Measurements from ENCODE around the gene COL21A1. TPM values are rescaled to one million over a fixed set of nuclear protein-coding genes. Genes with fewer than 3 reads are reported as not detected.

COL21A1 gene
- total RNA-seq, 1 experiment from 2014 or later, result not detected

DNA sequence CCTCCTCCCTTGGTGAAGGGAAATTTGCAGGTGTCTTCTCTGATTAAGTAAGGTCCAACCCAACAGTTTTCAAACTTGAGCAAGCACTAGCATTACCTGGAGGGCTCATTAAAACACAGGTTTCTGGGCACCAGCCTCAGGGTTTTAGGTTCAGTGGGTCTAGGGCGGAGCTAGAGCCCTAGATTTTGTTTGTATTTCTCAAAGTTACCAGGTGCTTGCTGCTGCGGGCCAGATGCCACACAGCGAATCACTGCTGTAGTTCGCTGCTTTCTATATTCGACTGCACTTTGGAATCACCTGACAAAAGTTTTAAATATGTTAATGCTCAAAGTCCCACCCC, 869 bp downstream of the COL21A1 start:
- no peak for DNase-seq (ENCODE audit: extremely low read depth, low read depth)

GRCh38 chr6:56245903-56246351, 1.5 kb downstream of the COL21A1 start:
- DNase-seq (ENCODE audit: extremely low read depth, low read depth), result no peak

GRCh38 chr6:56244528-56245253, 2.7 kb downstream of the COL21A1 start:
- no peak for DNase-seq (ENCODE audit: extremely low read depth, low read depth)

DNA sequence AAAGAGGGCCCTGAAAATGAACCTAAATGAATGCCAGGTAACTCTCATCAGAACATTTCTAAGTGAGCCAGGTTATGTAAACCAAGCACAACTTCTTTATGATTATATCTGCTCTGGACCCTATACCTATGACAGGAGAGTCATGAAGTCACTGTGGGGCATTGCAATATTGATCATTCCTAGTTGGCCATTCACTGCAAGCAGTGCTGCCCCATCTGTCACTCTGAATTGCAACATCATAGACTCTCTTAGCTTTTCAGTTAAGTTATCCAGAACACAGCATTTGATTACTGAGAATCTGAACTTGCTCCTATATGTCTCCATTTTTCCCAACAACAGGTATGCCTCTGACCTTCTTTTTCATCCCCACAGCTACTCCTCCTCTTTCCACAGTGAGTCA, 3.3 kb downstream of the COL21A1 start:
- no peak for DNase-seq (ENCODE audit: extremely low read depth, low read depth)

DNA sequence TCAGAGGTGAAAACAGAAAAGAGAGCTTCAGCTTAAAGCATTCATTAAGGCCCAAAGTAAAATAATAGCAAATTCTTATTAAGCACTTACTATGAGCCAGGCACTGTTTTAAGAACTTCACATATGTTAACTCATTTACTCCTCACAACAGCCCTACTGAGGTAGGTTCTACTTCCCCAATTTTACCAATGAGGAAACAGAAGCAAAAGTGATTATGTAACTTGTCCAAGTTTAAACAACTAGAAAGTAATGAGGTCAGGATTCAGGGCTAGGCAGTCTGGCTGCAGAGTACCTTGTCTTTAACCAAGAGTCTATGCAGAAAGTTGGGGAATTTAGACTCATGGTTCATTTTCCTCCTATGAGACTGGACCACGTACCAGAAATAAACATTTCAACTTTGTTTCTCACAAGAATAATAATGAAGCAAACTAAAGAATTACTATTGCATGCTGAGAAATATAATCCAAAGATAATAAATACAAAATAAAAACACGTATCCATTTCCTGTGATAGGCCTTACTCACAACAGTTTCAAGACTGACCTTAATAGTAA, 3.8 kb downstream of the COL21A1 start:
- DNase-seq (ENCODE audit: extremely low read depth, low read depth), result no peak

- DNase-seq (ENCODE audit: extremely low read depth, low read depth), result no peak
Measured at GRCh38 chr6:56242346-56242745, 5.0 kb downstream of the COL21A1 start.

DNA sequence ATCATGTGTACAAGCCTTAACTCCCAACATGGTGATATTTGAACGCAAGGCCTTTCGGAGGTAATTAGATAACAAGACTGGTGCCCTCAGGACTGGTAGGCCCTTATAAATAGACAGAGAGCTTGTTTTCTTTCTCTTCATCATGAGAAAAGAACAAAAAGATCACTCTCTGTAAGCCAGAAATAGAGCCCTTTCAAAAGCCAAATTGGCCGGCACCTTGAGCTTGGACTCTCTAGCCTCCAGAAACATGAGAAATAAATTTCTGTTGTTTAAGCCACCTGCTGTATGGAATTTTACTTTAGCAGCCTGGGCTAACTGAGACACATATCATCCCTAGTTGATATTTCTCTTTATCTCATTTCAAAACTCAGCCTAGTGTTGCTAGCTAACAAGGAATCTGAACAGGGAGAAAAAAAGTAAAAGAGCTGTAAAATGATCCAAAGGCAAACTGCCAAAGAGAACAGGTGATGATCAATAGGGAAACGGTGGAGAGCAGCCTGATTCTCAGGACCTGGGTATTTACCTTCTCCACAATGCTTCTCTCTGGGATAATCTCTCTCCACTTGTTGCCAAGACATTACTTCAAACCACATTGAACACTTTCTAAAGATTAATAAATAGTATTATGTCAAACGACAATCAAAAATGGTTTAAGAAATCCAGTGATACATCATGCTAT, 6.1 kb downstream of the COL21A1 start:
- DNase-seq (ENCODE audit: extremely low read depth, low read depth), result no peak

GRCh38 chr6:56238352-56238751, 9.0 kb downstream of the COL21A1 start:
- no peak for DNase-seq (ENCODE audit: extremely low read depth, low read depth)

DNA sequence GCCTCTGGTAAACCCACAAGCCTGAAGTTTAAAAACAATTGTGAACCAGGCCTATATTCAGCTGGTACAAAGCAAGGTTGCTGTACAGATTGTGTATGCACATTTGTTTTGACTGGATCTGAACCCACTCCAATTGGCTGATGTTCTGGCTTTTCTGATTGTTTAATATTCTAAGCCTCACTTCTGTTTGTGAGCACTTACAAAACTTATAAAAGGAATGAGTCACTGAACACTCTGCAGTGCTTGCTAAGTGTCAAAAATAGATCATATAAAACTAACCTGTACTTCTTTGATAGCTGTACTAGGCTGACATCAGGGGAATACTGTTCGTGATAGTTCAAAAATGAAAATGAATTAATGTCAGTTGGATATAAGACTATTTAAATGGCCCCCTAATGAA, 12.1 kb downstream of the COL21A1 start:
- no peak for DNase-seq (ENCODE audit: extremely low read depth, low read depth)

GRCh38 chr6:56232436-56232835, 14.9 kb downstream of the COL21A1 start:
- no peak for DNase-seq (ENCODE audit: extremely low read depth, low read depth)

GRCh38 chr6:56231827-56232226, 15.6 kb downstream of the COL21A1 start:
- no peak for DNase-seq (ENCODE audit: extremely low read depth, low read depth)

DNA sequence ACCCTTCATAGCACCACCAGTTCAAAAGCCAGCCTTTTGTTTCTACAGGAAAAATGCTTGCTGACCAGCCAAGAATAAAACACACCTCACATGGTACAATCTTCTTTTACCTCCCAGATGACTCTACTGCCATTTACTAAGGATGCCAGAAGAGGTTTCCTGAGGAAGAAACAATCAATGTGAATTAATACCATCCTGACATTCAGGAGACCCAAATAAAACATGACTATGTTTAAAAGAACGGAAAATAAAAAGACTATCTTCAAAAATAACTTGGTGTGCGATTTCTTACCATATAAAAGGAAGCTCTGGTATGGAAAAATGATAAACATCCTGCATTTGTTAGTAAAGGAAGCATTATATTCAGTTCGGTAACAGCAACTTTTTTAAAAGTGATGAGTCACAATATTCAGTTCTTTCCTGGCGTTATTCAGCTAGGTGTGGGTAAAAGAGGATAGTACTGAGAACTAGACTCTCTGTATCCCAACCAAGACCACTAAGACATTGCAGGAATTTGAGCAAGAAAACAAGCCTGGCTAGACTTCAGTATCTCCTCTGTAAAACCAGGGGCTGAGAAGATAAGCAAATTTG, 16.3 kb downstream of the COL21A1 start:
- DNase-seq (ENCODE audit: extremely low read depth, low read depth), result no peak

DNA sequence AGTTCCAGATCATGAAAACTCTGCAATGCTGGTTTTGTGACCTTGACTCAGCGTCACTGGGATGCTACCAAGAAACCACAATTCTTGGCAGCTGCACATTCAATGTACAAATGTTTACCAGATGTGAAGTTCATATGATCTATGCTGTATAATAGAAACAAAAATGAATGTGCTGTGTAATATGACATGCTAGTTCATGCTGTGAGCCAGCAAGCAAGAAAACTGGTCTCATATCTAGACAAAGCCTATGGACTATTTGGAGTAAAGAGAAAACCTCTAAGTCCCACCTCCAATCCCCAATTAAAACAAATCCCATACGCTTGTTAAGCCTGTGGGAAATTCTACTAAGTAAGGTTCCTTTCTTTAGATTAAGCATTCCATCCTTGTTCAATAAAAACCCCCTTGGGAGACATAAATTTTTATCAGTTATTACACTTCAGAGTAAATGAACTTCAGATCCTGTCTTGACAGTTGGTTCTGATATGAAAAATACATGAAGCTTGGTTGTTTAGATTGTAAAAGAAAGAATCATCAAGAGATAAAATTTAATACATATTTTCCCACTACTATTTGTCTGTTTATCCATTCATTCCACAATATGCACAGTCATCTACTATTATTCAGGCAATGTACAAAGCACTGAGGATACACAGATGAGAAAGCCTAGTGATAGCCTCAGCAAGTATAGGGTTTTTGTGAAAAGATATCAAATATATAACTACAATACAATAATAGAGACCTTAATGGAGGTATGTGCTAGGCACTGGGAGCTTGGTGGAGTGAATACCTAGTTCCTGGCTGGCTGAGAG, 20.1 kb downstream of the COL21A1 start:
- DNase-seq (ENCODE audit: extremely low read depth, low read depth), result no peak

DNA sequence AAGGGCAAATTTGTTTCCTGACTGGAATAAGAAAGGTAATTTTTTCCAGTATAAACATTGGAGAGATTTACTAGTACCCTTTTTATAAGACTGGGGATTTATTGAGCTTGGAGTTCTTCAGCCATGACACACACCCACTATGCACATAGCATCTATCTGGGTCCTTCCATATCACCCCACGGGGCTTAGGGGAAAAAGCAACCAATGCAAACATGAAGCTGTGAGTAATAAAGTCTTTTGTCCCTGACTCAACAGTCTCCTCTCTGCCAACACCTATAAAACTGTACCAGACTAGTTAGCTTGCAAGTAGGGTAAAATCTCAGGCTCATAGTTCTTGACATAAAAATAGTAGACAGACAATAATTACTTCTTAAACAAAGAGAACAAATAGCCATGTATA, 23.4 kb downstream of the COL21A1 start:
- no peak for DNase-seq (ENCODE audit: extremely low read depth, low read depth)

- no peak for DNase-seq (ENCODE audit: extremely low read depth, low read depth)
Measured at GRCh38 chr6:56222499-56222898, 24.9 kb downstream of the COL21A1 start.

DNA sequence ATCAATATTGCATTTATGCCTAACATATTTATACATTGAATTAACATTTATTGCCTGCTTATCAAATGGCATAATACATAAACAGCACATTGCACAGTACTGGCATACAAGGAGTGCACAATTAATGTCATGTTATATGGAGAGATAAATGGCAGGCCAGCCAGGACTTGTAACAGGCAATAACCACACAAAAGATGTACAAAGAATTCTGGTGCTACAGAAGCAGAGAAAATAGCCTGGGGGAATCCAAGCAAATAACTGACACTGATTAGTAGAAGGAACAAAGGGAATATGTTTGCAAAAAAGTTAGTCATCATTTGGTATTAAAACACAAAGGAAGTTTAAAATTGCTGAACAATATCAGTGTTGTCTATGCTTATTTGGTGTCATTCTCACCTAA, 27.3 kb downstream of the COL21A1 start:
- no peak for DNase-seq (ENCODE audit: extremely low read depth, low read depth)

DNA sequence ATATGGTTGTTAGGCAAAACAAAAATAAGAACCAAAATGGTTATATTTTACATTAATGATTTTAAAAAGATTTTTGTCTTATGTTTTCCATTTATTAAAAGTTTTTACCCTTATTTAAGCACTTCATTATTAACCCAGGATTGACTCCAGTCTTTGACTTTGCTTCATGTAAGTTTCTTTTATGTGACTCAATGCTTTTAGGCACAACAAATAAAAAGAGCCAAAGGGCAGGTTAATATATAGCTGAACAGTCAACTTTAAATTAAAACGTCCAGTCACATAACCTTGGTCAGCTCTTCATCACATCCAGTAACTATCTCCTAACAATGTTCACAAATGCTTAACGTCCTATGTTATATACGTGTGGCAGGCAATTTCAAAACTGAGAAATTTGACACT, 32.7 kb downstream of the COL21A1 start:
- DNase-seq (ENCODE audit: extremely low read depth, low read depth), result no peak

DNA sequence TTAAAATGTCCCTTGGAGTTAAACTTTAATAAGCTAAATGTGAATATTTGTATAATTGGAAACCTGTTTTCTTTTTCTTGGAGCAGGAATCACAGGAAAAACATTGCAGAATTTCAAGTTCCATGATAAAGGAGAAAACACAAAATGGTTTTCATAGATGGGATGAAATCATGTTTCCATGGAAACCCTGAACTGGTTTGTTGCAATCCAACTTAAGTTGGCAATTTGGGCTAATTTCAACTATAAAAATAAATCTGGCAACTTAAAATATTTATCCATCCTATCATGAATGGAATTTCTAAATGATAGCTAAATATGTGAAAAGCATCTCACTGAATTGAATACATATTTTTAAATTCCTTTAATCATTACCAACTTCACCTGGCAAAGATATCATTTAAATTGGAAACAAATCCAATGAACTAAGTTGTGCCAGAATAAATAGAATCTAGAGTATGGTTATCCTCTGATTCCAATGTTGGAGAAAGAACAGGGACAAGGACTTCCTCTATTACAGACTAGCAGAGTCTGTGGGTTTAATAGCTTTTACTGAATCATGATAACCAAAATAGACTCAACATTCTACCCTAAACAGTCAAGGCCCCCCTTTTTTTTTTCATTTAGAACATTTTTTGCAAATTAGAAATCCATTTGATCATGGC, 33.2 kb downstream of the COL21A1 start:
- no peak for DNase-seq (ENCODE audit: extremely low read depth, low read depth)

DNA sequence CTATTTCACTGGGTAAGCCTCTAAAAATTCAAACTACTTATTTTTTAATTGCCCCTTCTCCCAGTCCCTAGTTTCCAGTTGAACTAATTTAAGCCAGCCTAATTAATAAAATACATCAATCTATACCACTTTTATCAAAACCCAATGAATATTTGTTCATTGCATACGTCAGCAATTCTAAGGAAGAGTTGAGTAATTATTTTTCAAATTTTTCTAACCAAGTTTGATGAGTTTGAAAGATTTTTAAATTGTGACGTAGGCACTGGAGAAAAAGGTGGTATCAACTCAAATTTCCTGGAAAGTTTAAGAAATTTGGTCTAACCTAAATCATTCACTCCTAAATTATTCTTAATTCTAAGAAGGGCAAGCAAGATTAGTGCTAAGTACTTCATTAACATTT, 35.7 kb downstream of the COL21A1 start:
- no peak for DNase-seq (ENCODE audit: extremely low read depth, low read depth)

DNA sequence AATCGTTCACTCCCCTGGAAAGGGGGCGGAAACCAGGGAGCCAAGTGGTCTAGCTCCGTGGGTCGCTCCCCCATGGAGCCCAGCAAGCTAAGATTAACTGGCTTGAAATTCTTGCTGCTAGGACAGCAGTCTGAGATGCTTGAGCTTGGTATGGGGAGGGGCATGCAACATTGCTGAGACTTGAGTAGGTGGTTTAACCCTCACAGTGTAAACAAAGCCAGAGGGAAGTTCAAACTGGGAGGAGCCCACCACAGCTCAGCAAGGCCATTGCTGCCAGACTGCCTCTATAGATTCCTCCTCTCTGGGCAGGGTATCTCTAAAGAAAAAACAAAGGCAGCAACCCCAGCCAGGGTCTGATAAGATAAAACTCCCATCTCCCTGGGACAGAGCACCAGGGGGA, 43.2 kb downstream of the COL21A1 start:
- no peak for DNase-seq (ENCODE audit: extremely low read depth, low read depth)
